ES-I3 (cell line): ENCODE results near the gene USP15.

ENCODE experiments used
- H3K36me3 ChIP-seq: 2 replicates; pipeline ENCODE4 v1.6.1; 2013; ENCODE audit warnings: mild to moderate bottlenecking, low read length, control low read depth, moderate library complexity; ENCODE audit not compliant: insufficient read depth
- H3K4me1 ChIP-seq: 2 replicates; pipeline ENCODE4 v1.6.1; 2013; ENCODE audit warnings: mild to moderate bottlenecking, control low read depth, low read length; ENCODE audit not compliant: insufficient read depth
- H3K9ac ChIP-seq: 2 replicates; pipeline ENCODE4 v1.6.1; 2013; ENCODE audit warnings: low read depth, mild to moderate bottlenecking, low read length, moderate library complexity
- H3K9me3 ChIP-seq: 2 replicates; pipeline ENCODE4 v1.6.1; 2013; ENCODE audit warnings: mild to moderate bottlenecking, low read length, moderate library complexity; ENCODE audit not compliant: control insufficient read depth, insufficient read depth

USP15 gene

GRCh38 chr12:62282057-62282774, 22.0 kb downstream of the USP15 start:
- H3K36me3 ChIP-seq = no peaks in the 10 kb centered on the region
- H3K9me3 ChIP-seq = no peaks in the 10 kb centered on the region
- H3K9ac ChIP-seq = no peak overlapping the region
- H3K4me1 ChIP-seq = no peaks in the 10 kb centered on the region

GRCh38 chr12:62284749-62285148, 24.5 kb downstream of the USP15 start:
- Histone ChIP-seq H3K4me1 (no peaks in the 10 kb centered on the region), H3K9me3 (no peaks in the 10 kb centered on the region), H3K9ac (no peak overlapping the region), H3K36me3 (no peaks in the 10 kb centered on the region)

- Histone ChIP-seq H3K9me3 (no peaks in the 10 kb centered on the region), H3K9ac (no peak overlapping the region)
These were observed 25.1 kb downstream of the USP15 start for GRCh38 chr12:62285284-62285683.

GRCh38 chr12:62288328-62288727, 28.1 kb downstream of the USP15 start:
- H3K9ac ChIP-seq = no peak overlapping the region
- H3K9me3 ChIP-seq = no peaks in the 10 kb centered on the region
- peaks cover 17% of the 10 kb centered on the region for H3K4me1 ChIP-seq
- no peaks in the 10 kb centered on the region for H3K36me3 ChIP-seq

More at GRCh38 chr12:62285284-62285683, 25.1 kb downstream of the USP15 start:
- no peaks in the 10 kb centered on the region for H3K36me3 ChIP-seq
- no peaks in the 10 kb centered on the region for H3K4me1 ChIP-seq

GRCh38 chr12:62290846-62291245, 30.6 kb downstream of the USP15 start:
- H3K9ac ChIP-seq = no peak overlapping the region
- no peaks in the 10 kb centered on the region for H3K9me3 ChIP-seq
- H3K4me1 ChIP-seq = peaks cover 17% of the 10 kb centered on the region
- H3K36me3 ChIP-seq = no peaks in the 10 kb centered on the region

- Histone ChIP-seq H3K9ac (no peak overlapping the region), H3K36me3 (peaks cover 3% of the 10 kb centered on the region; the same call in 1 of the 2 replicates), H3K9me3 (no peaks in the 10 kb centered on the region), H3K4me1 (peaks cover 17% of the 10 kb centered on the region)
These were observed 31.9 kb downstream of the USP15 start for GRCh38 chr12:62291864-62292760.

GRCh38 chr12:62292761-62293344, 32.6 kb downstream of the USP15 start:
- peaks cover 17% of the 10 kb centered on the region for H3K4me1 ChIP-seq
- H3K9me3 ChIP-seq = no peaks in the 10 kb centered on the region
- peaks cover 6% of the 10 kb centered on the region for H3K36me3 ChIP-seq
- no peak overlapping the region for H3K9ac ChIP-seq

GRCh38 chr12:62294378-62294777, 34.2 kb downstream of the USP15 start:
- Histone ChIP-seq H3K9me3 (no peaks in the 10 kb centered on the region), H3K36me3 (peaks cover 9% of the 10 kb centered on the region), H3K9ac (no peak overlapping the region), H3K4me1 (peaks cover 17% of the 10 kb centered on the region)

- peaks cover 17% of the 10 kb centered on the region for H3K4me1 ChIP-seq
- H3K9me3 ChIP-seq = no peaks in the 10 kb centered on the region
- peaks cover 9% of the 10 kb centered on the region for H3K36me3 ChIP-seq
These were observed 35.8 kb downstream of the USP15 start for GRCh38 chr12:62296001-62296400.

GRCh38 chr12:62297321-62297720, 37.1 kb downstream of the USP15 start:
- no peak overlapping the region for H3K9ac ChIP-seq
- H3K4me1 ChIP-seq = peaks cover 6% of the 10 kb centered on the region
- H3K9me3 ChIP-seq = no peaks in the 10 kb centered on the region
- H3K36me3 ChIP-seq = peaks cover 9% of the 10 kb centered on the region

More at GRCh38 chr12:62296001-62296400, 35.8 kb downstream of the USP15 start:
- H3K9ac ChIP-seq = no peak overlapping the region

GRCh38 chr12:62299617-62300016, 39.4 kb downstream of the USP15 start:
- Histone ChIP-seq H3K9ac (no peak overlapping the region), H3K9me3 (no peaks in the 10 kb centered on the region), H3K36me3 (peaks cover 9% of the 10 kb centered on the region), H3K4me1 (no peaks in the 10 kb centered on the region)

GRCh38 chr12:62301080-62301798, 41.0 kb downstream of the USP15 start:
- no peaks in the 10 kb centered on the region for H3K9me3 ChIP-seq
- H3K36me3 ChIP-seq = peaks cover 6% of the 10 kb centered on the region
- no peak overlapping the region for H3K9ac ChIP-seq
- no peaks in the 10 kb centered on the region for H3K4me1 ChIP-seq

- H3K9ac ChIP-seq = no peak overlapping the region
- no peaks in the 10 kb centered on the region for H3K9me3 ChIP-seq
- H3K4me1 ChIP-seq = no peaks in the 10 kb centered on the region
- H3K36me3 ChIP-seq = peaks cover 8% of the 10 kb centered on the region
These were observed 41.6 kb downstream of the USP15 start for GRCh38 chr12:62301799-62302133.

GRCh38 chr12:62304560-62304959, 44.4 kb downstream of the USP15 start:
- H3K4me1 ChIP-seq = no peaks in the 10 kb centered on the region
- peaks cover 4% of the 10 kb centered on the region for H3K36me3 ChIP-seq
- H3K9ac ChIP-seq = no peak overlapping the region
- H3K9me3 ChIP-seq = no peaks in the 10 kb centered on the region
